GM18870 (cell line): ENCODE measurements around the gene PPM1G.
A peak's percentile ranks its signal among the peaks of the same experiment; 100 is the strongest.
"Not testable (repeated sequence)": the region's sequence is repeated elsewhere in the genome, so short reads cannot be mapped to it uniquely, and the experiment has no call there.

Experiments
- ATAC-seq: cut with Tn5 transposase; IDR thresholded peaks from one replicate; pipeline ENCODE4 v1.9.1; 2021; ENCODE audit warnings: moderate library complexity; ENCODE audit not compliant: unreplicated experiment

The PPM1G gene

GRCh38 chr2:27376151-27376865 is 33.1 kb downstream of the PPM1G start:
- ATAC-seq = no peak

- no peak for ATAC-seq
These were observed 33.8 kb downstream of the PPM1G start for GRCh38 chr2:27375513-27376099.

GRCh38 chr2:27373567-27373966 is 35.8 kb downstream of the PPM1G start:
- no peak for ATAC-seq

- ATAC-seq = no peak
These were observed 36.5 kb downstream of the PPM1G start for GRCh38 chr2:27372937-27373336.

GRCh38 chr2:27370816-27371620 is 38.4 kb downstream of the PPM1G start:
- peak; percentile 2 for ATAC-seq

- peak; percentile 89 for ATAC-seq
These were observed 39.2 kb downstream of the PPM1G start, which contains the start of the genes EIF2B4 and SNX17 for GRCh38 chr2:27370026-27370815. Gene EIF2B4, minus strand, starts transcription at chr2:27370338. Its CDS starts 24 bp downstream, at chr2:27370314. Gene SNX17, plus strand, starts transcription at chr2:27370616. Its CDS starts 128 bp downstream, at chr2:27370744.

GRCh38 chr2:27369471-27370025 is 39.8 kb downstream of the PPM1G start:
- peak; percentile 3 for ATAC-seq

- no peak for ATAC-seq
These were observed 45.5 kb downstream of the PPM1G start for GRCh38 chr2:27363933-27364332.

GRCh38 chr2:27362678-27363420 is 46.5 kb downstream of the PPM1G start:
- no peak for ATAC-seq

- peak; percentile 80 for ATAC-seq
These were observed 52.8 kb downstream of the PPM1G start, which contains the start of gene GTF3C2 for GRCh38 chr2:27356382-27357181. Gene GTF3C2, minus strand, starts transcription at chr2:27356764. Its CDS starts 13,210 bp downstream, at chr2:27343554.

GRCh38 chr2:27356056-27356381 is 53.4 kb downstream of the PPM1G start:
- peak; percentile 26 for ATAC-seq

GRCh38 chr2:27354597-27354927 is 54.8 kb downstream of the PPM1G start:
- no peak for ATAC-seq

GRCh38 chr2:27353762-27354596 is 55.4 kb downstream of the PPM1G start:
- ATAC-seq = no peak

GRCh38 chr2:27353386-27353761 is 56.0 kb downstream of the PPM1G start:
- ATAC-seq = not testable (repeated sequence)

- ATAC-seq = no peak
These were observed 57.4 kb downstream of the PPM1G start for GRCh38 chr2:27351802-27352598.

- ATAC-seq = no peak
These were observed 59.2 kb downstream of the PPM1G start for GRCh38 chr2:27350106-27350693.

GRCh38 chr2:27347641-27348040 is 61.8 kb downstream of the PPM1G start:
- ATAC-seq = no peak
